Right atrium auricular region (tissue), 2 donors: ENCODE measurements around the gene TMEM240. TPM values are rescaled to one million over a fixed set of nuclear protein-coding genes. Genes with fewer than 3 reads are reported as not detected.

ENCODE experiments used
- DNase-seq: peaks from one replicate; pipeline ENCODE4 v3.0.0-alpha.2; 2019; ENCODE audit warnings: low spot score
- H3K27ac ChIP-seq, 2 donors: fragments of 200-600 bp; sonication (generic); 1 replicate in 1 of 2; 2 replicates in 1 of 2; pipeline ENCODE4 v1.5.1; 2016 to 2019
- H3K27me3 ChIP-seq, 2 donors: fragments of 200-600 bp; sonication (generic); one replicate each; pipeline versions ENCODE4 v1.5.1 to v1.6.0; 2017 to 2019
- H3K36me3 ChIP-seq: fragments of 200-600 bp; sonication (generic); one replicate; pipeline ENCODE4 v1.5.1; 2016
- H3K4me1 ChIP-seq, 2 donors: fragments of 200-600 bp; sonication (generic); one replicate each; pipeline versions ENCODE4 v1.5.1 to v1.6.0; 2017 to 2019
- H3K4me3 ChIP-seq, 2 donors: fragments of 200-600 bp; sonication (generic); 1 replicate in 1 of 2; 2 replicates in 1 of 2; pipeline ENCODE4 v1.5.1; 2017 to 2019; ENCODE audit warnings: mild to moderate bottlenecking in 1 of 2, moderate library complexity in 1 of 2
- H3K9me3 ChIP-seq, 2 donors: fragments of 200-600 bp; sonication (generic); one replicate each; pipeline ENCODE4 v1.5.1; 2019
- CTCF ChIP-seq, 2 donors: fragments of 200-600 bp; sonication (generic); IDR thresholded peaks; one replicate each; pipeline ENCODE4 v1.5.1; 2019; ENCODE audit warnings: antibody characterized with exemption in 2 of 2
- total RNA-seq, 2 donors: library from RNA; depleted of rRNA; stranded (reverse); fragments of >200 nt; gene quantifications; one replicate each; pipeline ENCODE4 v1.1.0, GENCODE V29; 2016

Gene TMEM240
- total RNA-seq, 2 donors from 2014 or later, result 1.4 to 2.8 TPM

- DNase-seq, result no peak
- H3K9me3 ChIP-seq, result no peaks in the 10 kb centered on the region
- H3K36me3 ChIP-seq, result no peaks in the 10 kb centered on the region
- peak in 1 of 2 donors; percentile 46 for TF ChIP-seq CTCF (IDR thresholded peaks at IDR 0.05)
- H3K4me1 ChIP-seq, result peaks cover 0 to 21% of the 10 kb centered on the region in 2 donors
- H3K27me3 ChIP-seq, result no peaks in the 10 kb centered on the region
- H3K27ac ChIP-seq, result peak overlapping the region in 1 of 2 donors; percentile 17
- H3K4me3 ChIP-seq, result no peak overlapping the region
Measured at GRCh38 chr1:1550591-1551432, 10.4 kb upstream of the TMEM240 start.

- Histone ChIP-seq H3K4me1 (peaks cover 0 to 20% of the 10 kb centered on the region in 2 donors), H3K27me3 (no peaks in the 10 kb centered on the region), H3K9me3 (no peaks in the 10 kb centered on the region), H3K36me3 (no peaks in the 10 kb centered on the region), H3K27ac (peak overlapping the region in 1 of 2 donors; percentile 17), H3K4me3 (no peak overlapping the region)
- DNase-seq, result no peak
- TF ChIP-seq CTCF (IDR thresholded peaks at IDR 0.05), result no peak
Measured at GRCh38 chr1:1550087-1550486, 9.7 kb upstream of the TMEM240 start.

- Histone ChIP-seq H3K9me3 (no peaks in the 10 kb centered on the region), H3K27ac (no peak overlapping the region), H3K27me3 (no peaks in the 10 kb centered on the region), H3K4me3 (no peak overlapping the region), H3K4me1 (peaks cover 0 to 18% of the 10 kb centered on the region in 2 donors), H3K36me3 (no peaks in the 10 kb centered on the region)
- no peak for DNase-seq
- no peak for TF ChIP-seq CTCF (IDR thresholded peaks at IDR 0.05)
Measured at GRCh38 chr1:1548591-1548990, 8.2 kb upstream of the TMEM240 start.

GRCh38 chr1:1547476-1547875 is 7.1 kb upstream of the TMEM240 start:
- Histone ChIP-seq H3K9me3 (no peaks in the 10 kb centered on the region), H3K4me1 (peaks cover 0 to 28% of the 10 kb centered on the region in 2 donors)
- no peak for TF ChIP-seq CTCF (IDR thresholded peaks at IDR 0.05)

GRCh38 chr1:1547011-1547410 is 6.6 kb upstream of the TMEM240 start:
- DNase-seq, result no peak
- TF ChIP-seq CTCF (IDR thresholded peaks at IDR 0.05), result no peak
- Histone ChIP-seq H3K36me3 (peaks cover 3% of the 10 kb centered on the region), H3K27ac (no peak overlapping the region), H3K27me3 (no peaks in the 10 kb centered on the region), H3K9me3 (no peaks in the 10 kb centered on the region), H3K4me1 (peaks cover 0 to 28% of the 10 kb centered on the region in 2 donors), H3K4me3 (no peak overlapping the region)

More at GRCh38 chr1:1547476-1547875, 7.1 kb upstream of the TMEM240 start:
- no peak overlapping the region for H3K4me3 ChIP-seq
- H3K27ac ChIP-seq, result no peak overlapping the region
- peaks cover 3% of the 10 kb centered on the region for H3K36me3 ChIP-seq
- no peak for DNase-seq
- no peaks in the 10 kb centered on the region for H3K27me3 ChIP-seq
